ENCODE data around the gene DES. TPM values are rescaled to one million over a fixed set of nuclear protein-coding genes. Genes with fewer than 3 reads are reported as not detected.
A peak's percentile ranks its signal among the peaks of the same experiment; 100 is the strongest.

Gene DES
- total RNA-seq, 2 experiments from 2014 or later = not detected

GRCh38 chr2:219435701-219436100 lies 17.5 kb downstream of the DES start:
- intact Hi-C loops (cut with micrococcal nuclease) = loop anchor here (2.0 kb wide), 1 partner anchor 33 kb away; no protein-coding TSS in a partner anchor
- H3K27ac Mint-ChIP-seq = no peak overlapping the region
- no peaks in the 10 kb centered on the region for H3K36me3 Mint-ChIP-seq
- no peaks in the 10 kb centered on the region for H3K4me1 Mint-ChIP-seq (ENCODE audit: low read depth)
- peaks cover 32% of the 10 kb centered on the region for H3K27me3 Mint-ChIP-seq
- CTCF ChIA-PET = no interaction called here
- H3K9me3 Mint-ChIP-seq = no peaks in the 10 kb centered on the region
- POLR2A ChIA-PET = no interaction called here
- no peak overlapping the region for H3K4me3 Mint-ChIP-seq
- DNase-seq = no peak

GRCh38 chr2:219436491-219436890 lies 18.3 kb downstream of the DES start:
- intact Hi-C loops (cut with micrococcal nuclease) = no loop called here
- ChIA-PET POLR2A (no interaction called here), CTCF (no interaction called here)
- no peaks in the 10 kb centered on the region for H3K36me3 Mint-ChIP-seq
- H3K4me3 Mint-ChIP-seq = no peak overlapping the region
- H3K27me3 Mint-ChIP-seq = peaks cover 39% of the 10 kb centered on the region
- peaks cover 8% of the 10 kb centered on the region for H3K4me1 Mint-ChIP-seq (ENCODE audit: low read depth)
- no peak for DNase-seq
- H3K27ac Mint-ChIP-seq = no peak overlapping the region
- no peaks in the 10 kb centered on the region for H3K9me3 Mint-ChIP-seq

GRCh38 chr2:219437141-219437540 lies 19.0 kb downstream of the DES start:
- Mint-ChIP-seq H3K4me1 (ENCODE audit: low read depth) (peaks cover 8% of the 10 kb centered on the region), H3K36me3 (no peaks in the 10 kb centered on the region), H3K9me3 (no peaks in the 10 kb centered on the region), H3K27ac (no peak overlapping the region), H3K27me3 (peaks cover 39% of the 10 kb centered on the region), H3K4me3 (no peak overlapping the region)
- intact Hi-C loops (cut with micrococcal nuclease) = no loop called here
- ChIA-PET POLR2A (no interaction called here), CTCF (no interaction called here)
- DNase-seq = no peak

- H3K27ac Mint-ChIP-seq = no peak overlapping the region
- DNase-seq = no peak
- H3K36me3 Mint-ChIP-seq = no peaks in the 10 kb centered on the region
- CTCF ChIA-PET = no interaction called here
- intact Hi-C loops (cut with micrococcal nuclease) = no loop called here
- no peak overlapping the region for H3K4me3 Mint-ChIP-seq
- no peaks in the 10 kb centered on the region for H3K9me3 Mint-ChIP-seq
- peaks cover 39% of the 10 kb centered on the region for H3K27me3 Mint-ChIP-seq
- peaks cover 11% of the 10 kb centered on the region for H3K4me1 Mint-ChIP-seq (ENCODE audit: low read depth)
- POLR2A ChIA-PET = no interaction called here
Measured at GRCh38 chr2:219437690-219438206, 19.6 kb downstream of the DES start.

- H3K9me3 Mint-ChIP-seq = no peaks in the 10 kb centered on the region
- POLR2A ChIA-PET = no interaction called here
- intact Hi-C loops (cut with micrococcal nuclease) = no loop called here
- no peak overlapping the region for H3K27ac Mint-ChIP-seq
- H3K4me3 Mint-ChIP-seq = no peak overlapping the region
- CTCF ChIA-PET = interaction anchor here (0.6 to 1.5 kb wide), 4 partner anchors 38 to 301 kb away, joined by 3 read pairs; no protein-coding TSS in a partner anchor
- H3K27me3 Mint-ChIP-seq = peaks cover 36% of the 10 kb centered on the region
- peaks cover 11% of the 10 kb centered on the region for H3K4me1 Mint-ChIP-seq (ENCODE audit: low read depth)
- H3K36me3 Mint-ChIP-seq = no peaks in the 10 kb centered on the region
- no peak for DNase-seq
Measured at GRCh38 chr2:219438453-219438852, 20.3 kb downstream of the DES start.

- Mint-ChIP-seq H3K4me3 (no peak overlapping the region), H3K36me3 (no peaks in the 10 kb centered on the region), H3K27ac (no peak overlapping the region), H3K27me3 (peaks cover 29% of the 10 kb centered on the region), H3K4me1 (ENCODE audit: low read depth) (peaks cover 11% of the 10 kb centered on the region), H3K9me3 (no peaks in the 10 kb centered on the region)
- ChIA-PET CTCF (interaction anchor here (1.2 to 1.5 kb wide), 3 partner anchors 12 to 37 kb away, joined by 3 read pairs; no protein-coding TSS in a partner anchor), POLR2A (no interaction called here)
- intact Hi-C loops (cut with micrococcal nuclease) = no loop called here
- no peak for DNase-seq
Measured at GRCh38 chr2:219439506-219439905, 21.3 kb downstream of the DES start.

GRCh38 chr2:219440388-219441256 lies 22.4 kb downstream of the DES start:
- CTCF ChIA-PET = interaction anchor here (1.2 to 2.1 kb wide), 5 partner anchors 13 to 101 kb away, joined by 3 to 11 read pairs (median 4); no protein-coding TSS in a partner anchor
- Mint-ChIP-seq H3K27me3 (peaks cover 28% of the 10 kb centered on the region), H3K4me3 (peak overlapping the region; percentile 63), H3K27ac (no peak overlapping the region), H3K9me3 (no peaks in the 10 kb centered on the region), H3K4me1 (ENCODE audit: low read depth) (peaks cover 11% of the 10 kb centered on the region), H3K36me3 (no peaks in the 10 kb centered on the region)
- intact Hi-C loops (cut with micrococcal nuclease) = loop anchor here (5.0 kb wide), 1 partner anchor 57 kb away; the partner anchor contains the start of gene GMPPA
- POLR2A ChIA-PET = no interaction called here
- DNase-seq = no peak

- Mint-ChIP-seq H3K9me3 (no peaks in the 10 kb centered on the region), H3K4me3 (peak overlapping the region; percentile 63), H3K36me3 (no peaks in the 10 kb centered on the region), H3K27me3 (peaks cover 20% of the 10 kb centered on the region), H3K4me1 (ENCODE audit: low read depth) (peaks cover 11% of the 10 kb centered on the region), H3K27ac (no peak overlapping the region)
- DNase-seq = peak; percentile 60
- ChIA-PET POLR2A (no interaction called here), CTCF (interaction anchor here (0.9 to 2.1 kb wide), 3 partner anchors 8 to 100 kb away, joined by 4 to 11 read pairs (median 5); no protein-coding TSS in a partner anchor)
- intact Hi-C loops (cut with micrococcal nuclease) = loop anchor here (5.0 kb wide), 1 partner anchor 56 kb away; the partner anchor contains the start of gene GMPPA
Measured at GRCh38 chr2:219441451-219442255, 23.5 kb downstream of the DES start.

- DNase-seq = no peak
- Mint-ChIP-seq H3K27ac (no peak overlapping the region), H3K27me3 (peaks cover 20% of the 10 kb centered on the region), H3K9me3 (no peaks in the 10 kb centered on the region), H3K4me1 (ENCODE audit: low read depth) (peaks cover 11% of the 10 kb centered on the region), H3K36me3 (no peaks in the 10 kb centered on the region), H3K4me3 (peak overlapping the region; percentile 54)
- CTCF ChIA-PET = interaction anchor here (0.6 to 0.9 kb wide), 2 partner anchors 9 to 187 kb away, joined by 3 to 4 read pairs; no protein-coding TSS in a partner anchor
- intact Hi-C loops (cut with micrococcal nuclease) = loop anchor here (5.0 kb wide), 1 partner anchor 55 kb away; the partner anchor contains the start of gene GMPPA
- POLR2A ChIA-PET = no interaction called here
Measured at GRCh38 chr2:219442256-219443015, 24.3 kb downstream of the DES start.

GRCh38 chr2:219443016-219443696 lies 25.0 kb downstream of the DES start:
- CTCF ChIA-PET = interaction anchor here (0.6 kb wide), 1 partner anchor 187 kb away, joined by 3 read pairs; no protein-coding TSS in a partner anchor
- POLR2A ChIA-PET = no interaction called here
- Mint-ChIP-seq H3K36me3 (no peaks in the 10 kb centered on the region), H3K27me3 (peaks cover 20% of the 10 kb centered on the region), H3K4me3 (peak overlapping the region; percentile 54), H3K27ac (no peak overlapping the region), H3K4me1 (ENCODE audit: low read depth) (peaks cover 11% of the 10 kb centered on the region), H3K9me3 (no peaks in the 10 kb centered on the region)
- no peak for DNase-seq
- intact Hi-C loops (cut with micrococcal nuclease) = loop anchor here (5.0 kb wide), 1 partner anchor 54 kb away; the partner anchor contains the start of gene GMPPA

GRCh38 chr2:219443697-219444023 lies 25.5 kb downstream of the DES start:
- intact Hi-C loops (cut with micrococcal nuclease) = loop anchor here (5.0 kb wide), 1 partner anchor 54 kb away; the partner anchor contains the start of gene GMPPA
- no peak overlapping the region for H3K27ac Mint-ChIP-seq
- DNase-seq = no peak

More at GRCh38 chr2:219443697-219444023, 25.5 kb downstream of the DES start:
- H3K27me3 Mint-ChIP-seq = peaks cover 20% of the 10 kb centered on the region
- ChIA-PET POLR2A (no interaction called here), CTCF (no interaction called here)
- H3K4me3 Mint-ChIP-seq = no peak overlapping the region
- no peaks in the 10 kb centered on the region for H3K9me3 Mint-ChIP-seq
- H3K36me3 Mint-ChIP-seq = no peaks in the 10 kb centered on the region
- peaks cover 11% of the 10 kb centered on the region for H3K4me1 Mint-ChIP-seq (ENCODE audit: low read depth)

Data from activated CD4-positive, alpha-beta memory T cell treated with anti-CD3 and anti-CD28 coated beads for 36 hours (primary cell).